GM18508 (cell line): Measurements from ENCODE around the gene ANP32A.

Experiments used
- ATAC-seq: cut with Tn5 transposase; IDR thresholded peaks from one replicate; pipeline ENCODE4 v1.9.1; 2021; ENCODE audit warnings: moderate number of reproducible peaks; ENCODE audit not compliant: insufficient read depth, unreplicated experiment

Gene ANP32A

DNA sequence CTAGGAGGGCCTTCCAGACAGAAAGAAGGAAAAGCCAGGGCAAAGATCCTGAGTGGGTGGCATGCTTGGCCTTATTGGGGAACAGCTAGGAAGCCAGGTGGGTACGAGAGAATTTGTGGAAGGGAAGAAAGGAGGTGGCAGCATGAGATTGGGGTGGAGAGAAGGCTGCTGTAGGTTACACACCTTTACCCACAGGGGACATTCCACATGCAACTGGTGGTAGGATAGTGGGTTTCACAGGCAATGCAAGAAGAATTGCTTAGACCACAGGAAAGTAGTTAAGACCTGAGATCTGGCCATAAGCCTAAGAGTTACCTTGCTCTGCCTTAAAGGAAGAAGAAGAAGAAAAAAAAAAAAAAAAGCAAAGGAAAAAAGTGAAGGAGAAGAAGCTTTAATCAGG is 19.8 kb downstream of the ANP32A start:
- no peak for ATAC-seq

DNA sequence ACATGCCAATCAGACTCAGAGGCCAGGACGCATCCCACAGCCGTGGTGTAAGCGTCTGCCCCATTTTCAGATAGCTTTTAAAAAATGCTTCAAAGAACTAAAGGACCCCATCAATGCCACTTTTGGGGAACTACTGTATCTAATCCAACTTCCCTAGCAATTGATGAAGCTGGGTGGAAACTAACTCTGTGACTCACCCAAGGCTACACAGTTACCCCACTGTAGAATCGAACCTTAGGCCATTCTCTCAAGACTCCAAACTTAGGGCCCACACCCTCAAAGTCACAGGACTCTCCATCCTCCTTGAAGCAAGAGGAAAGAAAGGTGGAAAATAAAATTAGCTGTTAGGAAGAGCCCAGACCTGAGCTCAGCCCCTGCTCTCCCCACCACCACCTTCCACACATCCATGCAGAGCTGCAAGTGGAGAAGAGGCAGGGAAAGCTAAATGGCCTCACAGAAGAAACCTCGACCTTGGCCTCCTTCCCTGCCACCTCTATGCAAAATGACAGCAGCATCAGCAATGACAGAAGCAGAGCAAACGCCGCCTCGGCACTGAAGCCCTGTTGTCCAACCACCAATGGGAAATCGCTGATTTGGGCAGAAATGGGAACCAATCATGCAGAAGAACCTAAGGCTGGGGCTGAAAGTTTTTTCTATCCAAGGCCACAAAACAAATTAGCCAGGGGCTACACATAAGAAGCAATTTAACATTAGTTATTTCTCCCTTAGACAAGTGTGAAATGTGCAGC is 22.2 kb downstream of the ANP32A start:
- no peak for ATAC-seq

DNA sequence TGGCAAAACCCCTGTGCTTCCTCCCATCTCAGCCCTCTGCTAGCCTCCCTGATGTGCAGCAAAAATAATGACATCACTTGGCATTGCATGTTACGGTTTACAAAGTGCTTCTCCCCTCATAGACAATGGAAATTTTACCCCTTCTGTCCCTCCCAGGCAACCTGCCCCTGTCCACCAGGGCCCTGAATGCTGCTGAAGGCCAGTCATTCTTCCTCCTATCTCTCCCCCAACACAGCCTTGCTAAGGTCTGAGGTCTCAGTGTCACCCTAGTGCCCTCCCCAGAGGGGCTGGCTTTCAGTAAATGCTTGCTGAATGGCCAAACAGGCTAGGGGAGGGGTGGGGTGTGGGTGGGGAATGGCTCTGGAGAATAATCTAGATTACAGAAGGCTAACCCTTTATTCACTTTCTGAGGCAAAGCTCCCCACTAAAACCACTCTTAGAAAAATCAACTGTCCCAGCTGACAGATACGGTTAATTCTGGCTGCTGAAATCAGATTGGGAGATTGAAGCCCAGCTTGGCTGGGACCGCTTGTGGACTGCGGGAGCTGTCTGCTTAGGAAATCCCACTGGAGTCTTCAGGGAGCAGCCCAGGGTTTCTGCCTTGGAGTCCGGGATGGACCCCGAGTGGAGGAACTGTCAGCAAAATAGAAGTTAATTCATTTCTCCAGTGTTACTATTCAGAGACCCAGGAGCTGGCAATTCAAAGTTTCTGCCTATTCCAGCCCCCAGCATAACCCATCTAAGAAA is 22.9 kb downstream of the ANP32A start:
- ATAC-seq = no peak

DNA sequence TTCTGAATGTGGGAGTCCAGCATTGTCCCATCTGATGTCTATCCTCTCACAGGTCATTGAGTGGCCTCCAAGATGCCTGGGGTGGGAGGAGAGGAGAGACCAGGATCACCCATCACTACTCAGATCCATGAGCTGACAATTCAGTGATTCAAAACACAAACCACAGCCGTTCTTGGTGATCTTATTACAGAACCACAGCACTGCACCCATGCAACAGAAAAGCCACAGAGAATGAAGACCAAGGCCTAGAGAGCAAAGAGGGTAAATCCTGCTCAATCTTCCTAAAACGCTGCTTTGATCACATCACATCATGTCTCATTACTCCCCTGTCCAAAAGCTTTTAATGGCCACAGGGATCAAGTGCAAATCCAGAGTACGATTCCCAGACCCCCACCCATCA is 23.5 kb downstream of the ANP32A start:
- ATAC-seq = no peak

GRCh38 chr15:68796576-68796975 is 24.1 kb downstream of the ANP32A start:
- ATAC-seq = no peak

DNA sequence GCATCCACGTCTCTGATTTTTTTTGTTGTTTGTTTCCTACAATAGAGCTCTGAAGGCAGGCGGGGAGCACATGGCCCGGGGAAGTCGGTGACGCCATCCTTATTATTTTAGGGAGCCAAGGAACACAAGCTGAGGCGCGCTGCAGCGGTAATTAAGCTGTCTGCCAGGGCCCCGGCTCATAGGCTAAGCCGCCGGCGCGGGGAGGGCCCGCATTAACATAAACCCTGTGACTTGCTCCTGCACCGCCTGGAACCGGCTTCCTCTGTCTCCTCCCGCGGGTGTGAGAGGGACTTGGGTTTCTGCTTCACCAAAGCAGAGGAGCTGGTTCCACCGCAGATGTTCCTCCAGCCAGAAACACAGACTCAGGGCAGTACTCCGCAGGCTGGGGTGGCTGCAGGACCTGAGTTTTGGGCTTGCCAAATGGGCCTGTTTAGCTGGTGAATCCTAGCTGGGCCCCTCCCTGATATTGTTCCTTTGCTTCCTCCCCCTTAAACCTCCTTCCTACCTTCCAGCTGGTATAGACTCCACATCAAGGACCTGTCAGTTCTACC is 25.3 kb downstream of the ANP32A start:
- ATAC-seq = no peak

DNA sequence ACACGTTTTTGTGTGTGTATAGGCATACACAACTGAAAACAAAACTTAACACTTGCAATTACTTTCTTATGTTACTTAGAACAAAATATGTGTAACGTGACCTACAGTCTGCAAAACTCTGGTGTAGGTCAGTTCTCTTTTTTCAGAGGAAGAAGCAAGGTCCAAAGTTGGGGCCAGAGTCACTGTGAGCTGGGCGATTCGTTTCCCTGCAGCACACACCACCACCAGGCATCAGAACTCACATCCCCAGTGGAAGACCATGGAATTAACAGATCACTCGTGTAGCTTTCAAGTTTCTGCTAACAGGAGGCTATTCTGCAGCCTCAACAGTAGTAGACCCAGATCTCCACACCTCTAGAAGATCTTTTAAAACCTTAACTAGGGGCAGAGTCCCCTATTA is 25.8 kb downstream of the ANP32A start:
- no peak for ATAC-seq

DNA sequence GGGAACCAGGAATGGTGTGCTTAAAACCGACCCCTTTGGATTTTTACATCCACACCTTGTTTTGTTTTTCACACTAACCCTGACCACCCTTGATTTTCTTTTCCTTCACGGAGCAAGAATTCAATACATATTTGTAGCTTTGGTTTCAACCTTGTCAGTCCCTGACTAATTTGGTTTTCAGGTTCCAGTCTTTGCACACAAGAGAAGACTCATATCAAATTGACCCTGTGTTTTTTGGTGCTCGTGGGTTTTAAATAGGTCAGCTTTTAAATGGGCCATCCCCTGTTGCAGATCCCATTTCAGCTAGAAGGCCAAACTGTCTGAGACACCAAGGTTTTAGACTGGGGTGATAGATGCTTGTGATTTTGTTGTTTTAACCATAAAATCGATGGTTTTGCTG is 26.4 kb downstream of the ANP32A start:
- no peak for ATAC-seq

DNA sequence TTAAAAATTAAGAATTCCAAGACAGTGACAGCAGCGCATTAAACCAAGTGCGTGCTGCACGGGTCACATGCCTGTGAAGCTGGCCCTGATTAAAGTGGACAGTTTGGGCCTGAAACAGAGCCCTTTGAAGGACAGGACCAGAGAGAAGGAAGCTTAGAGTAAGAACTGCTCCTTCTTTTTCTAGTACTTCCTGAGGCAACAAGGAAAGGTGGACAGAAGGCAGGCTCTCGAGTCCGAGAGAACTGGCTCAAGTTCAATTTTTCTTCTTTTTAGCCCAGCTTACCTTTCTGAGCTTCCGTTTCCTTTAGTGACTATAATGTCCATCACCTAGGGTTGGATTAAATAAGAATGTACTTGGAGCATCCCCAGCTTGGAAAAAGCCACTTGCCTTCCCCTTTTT is 26.9 kb downstream of the ANP32A start:
- no peak for ATAC-seq

- no peak for ATAC-seq
These were observed 27.6 kb downstream of the ANP32A start for GRCh38 chr15:68792901-68793766.

- peak; percentile 34 for ATAC-seq
These were observed 29.0 kb downstream of the ANP32A start for GRCh38 chr15:68791431-68792283.

GRCh38 chr15:68790910-68791309 is 29.8 kb downstream of the ANP32A start:
- no peak for ATAC-seq

- no peak for ATAC-seq
These were observed 30.5 kb downstream of the ANP32A start for GRCh38 chr15:68790242-68790575.

GRCh38 chr15:68789534-68790241 is 31.0 kb downstream of the ANP32A start:
- ATAC-seq = no peak

DNA sequence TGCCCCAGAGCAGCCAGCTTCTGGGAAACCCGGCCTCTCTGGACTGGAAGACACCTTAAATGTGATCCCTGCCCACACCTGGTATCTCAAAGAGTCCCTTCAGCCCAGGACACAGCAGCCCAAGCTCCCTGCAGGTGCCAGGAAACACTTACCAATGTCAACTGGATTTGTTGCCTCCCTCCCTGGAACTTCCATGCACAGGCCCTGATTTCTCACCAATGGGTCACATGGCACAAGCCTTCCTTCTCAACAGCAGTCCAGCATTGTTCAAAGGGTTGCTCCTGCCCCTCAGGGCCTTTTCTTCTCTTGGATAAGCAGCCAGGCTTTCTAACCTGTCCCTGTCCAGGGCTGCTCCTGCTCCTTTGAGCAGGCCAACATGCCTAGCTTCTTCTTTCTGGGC is 31.6 kb downstream of the ANP32A start:
- ATAC-seq = no peak

DNA sequence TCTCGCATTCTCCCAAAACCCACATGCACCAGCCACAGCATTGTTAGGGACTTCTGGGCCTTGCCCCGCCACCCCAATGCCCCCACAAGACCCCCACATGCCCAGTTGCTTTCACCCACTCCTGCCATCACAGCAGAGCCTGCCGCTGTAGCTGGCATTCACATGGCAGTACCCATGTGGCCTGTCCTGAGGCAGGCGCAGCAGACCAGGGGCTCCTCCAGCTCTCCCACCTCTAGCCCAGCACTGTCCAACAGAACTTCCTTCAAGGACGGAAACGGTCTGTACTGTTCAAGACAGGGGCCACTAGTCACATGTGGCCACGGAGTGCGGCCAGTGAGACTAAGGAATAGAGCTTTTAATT is 32.5 kb downstream of the ANP32A start:
- ATAC-seq = no peak

- ATAC-seq = no peak
These were observed 33.0 kb downstream of the ANP32A start for GRCh38 chr15:68787609-68788263.

DNA sequence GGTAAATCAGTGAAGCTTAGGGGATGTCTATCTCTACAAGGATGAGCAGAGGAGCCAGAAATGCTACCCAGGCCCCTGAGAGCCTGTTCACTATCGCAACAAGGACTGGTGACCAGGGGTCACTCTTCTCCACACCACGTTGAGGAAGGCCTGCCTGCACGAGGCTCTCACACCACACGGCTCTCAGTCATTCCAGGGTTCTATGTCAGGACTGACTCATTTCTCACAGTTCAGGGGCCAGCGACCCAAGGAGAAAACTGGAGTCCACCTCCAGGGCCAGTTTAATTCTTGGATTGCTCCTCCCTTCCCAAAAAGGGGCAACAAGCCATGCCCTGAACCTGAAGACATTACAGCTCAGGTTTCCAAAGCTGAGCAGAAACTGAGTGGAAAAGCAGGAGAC is 33.9 kb downstream of the ANP32A start:
- no peak for ATAC-seq

- no peak for ATAC-seq
These were observed 35.2 kb downstream of the ANP32A start for GRCh38 chr15:68785541-68785940.
